ENCODE results near the gene FAM120B.

GRCh38 chr6:170394980-170395379 lies 88.4 kb downstream of the FAM120B start:
- TF ChIP-seq, protein P1, sequence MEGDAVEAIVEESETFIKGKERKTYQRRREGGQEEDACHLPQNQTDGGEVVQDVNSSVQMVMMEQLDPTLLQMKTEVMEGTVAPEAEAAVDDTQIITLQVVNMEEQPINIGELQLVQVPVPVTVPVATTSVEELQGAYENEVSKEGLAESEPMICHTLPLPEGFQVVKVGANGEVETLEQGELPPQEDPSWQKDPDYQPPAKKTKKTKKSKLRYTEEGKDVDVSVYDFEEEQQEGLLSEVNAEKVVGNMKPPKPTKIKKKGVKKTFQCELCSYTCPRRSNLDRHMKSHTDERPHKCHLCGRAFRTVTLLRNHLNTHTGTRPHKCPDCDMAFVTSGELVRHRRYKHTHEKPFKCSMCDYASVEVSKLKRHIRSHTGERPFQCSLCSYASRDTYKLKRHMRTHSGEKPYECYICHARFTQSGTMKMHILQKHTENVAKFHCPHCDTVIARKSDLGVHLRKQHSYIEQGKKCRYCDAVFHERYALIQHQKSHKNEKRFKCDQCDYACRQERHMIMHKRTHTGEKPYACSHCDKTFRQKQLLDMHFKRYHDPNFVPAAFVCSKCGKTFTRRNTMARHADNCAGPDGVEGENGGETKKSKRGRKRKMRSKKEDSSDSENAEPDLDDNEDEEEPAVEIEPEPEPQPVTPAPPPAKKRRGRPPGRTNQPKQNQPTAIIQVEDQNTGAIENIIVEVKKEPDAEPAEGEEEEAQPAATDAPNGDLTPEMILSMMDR (conservative IDR thresholded peaks at IDR 0.05 in 1 of 2, IDR thresholded peaks at IDR 0.05 in 1 of 2; ENCODE audit: low read depth in 1 of 2, low read length in 2 of 2): no peak
- no peak for TF ChIP-seq EZH2 (IDR thresholded peaks at IDR 0.05; ENCODE audit: low read length, missing control alignments)
